ENCODE results near the gene SLC12A8. TPM values are rescaled to one million over a fixed set of nuclear protein-coding genes. Genes with fewer than 3 reads are reported as not detected.

The SLC12A8 gene
- total and polyA plus RNA-seq, 9 of the 15 experiments (the other 6 are each of a cell fraction or from before 2014, with no cell fraction given) = 0.04 to 0.33 (median 0.09) TPM; not detected in 4

- no peaks in the 10 kb centered on the region for H3K36me3 ChIP-seq (ENCODE audit: control insufficient read depth, insufficient read depth, low read length)
- in situ Hi-C loops (cut with MboI) (no loop called here), intact Hi-C loops (cut with micrococcal nuclease) (no loop called here)
- ChIA-PET POLR2A (no interaction called here), CTCF (ENCODE audit: low intra/inter-chr PET ratio) (no interaction called here)
- H3K79me2 ChIP-seq (ENCODE audit: control insufficient read depth, insufficient read depth, low read length) = no peaks in the 10 kb centered on the region
- H3K27me3 ChIP-seq (ENCODE audit: control insufficient read depth in 2 of 2, insufficient read depth in 2 of 2, low read length in 2 of 2) = peaks cover 12 to 44% of the 10 kb centered on the region in 2 experiments; a peak in 4 of 5 replicates
- no TSS peak for BruUV-seq (replicated peaks)
- no peak overlapping the region for H3K9ac ChIP-seq (ENCODE audit: insufficient read depth in 1 of 2, low read depth in 2 of 2, low read length in 2 of 2)
- H3K4me3 ChIP-seq = no peak overlapping the region
- DNase-seq (ENCODE audit: extremely low read depth in 1 of 4, low spot score in 3 of 4) (no peak), ATAC-seq (no peak), FAIRE-seq (no peak)
- no peak overlapping the region for H3K4me2 ChIP-seq (ENCODE audit: insufficient read depth, low read length)
- WGBS (ENCODE audit: insufficient coverage, low coverage, missing lambda C conversion rate) = 5% methylated on average over 10 of the region's 12 CpGs
- H3K9me3 ChIP-seq (replicated peaks; ENCODE audit: control insufficient read depth, insufficient read depth, low read depth, low read length) = no peaks in the 10 kb centered on the region
- no peaks in the 10 kb centered on the region for H4K20me1 ChIP-seq (replicated peaks; ENCODE audit: control insufficient read depth, insufficient read depth, low read length)
- H2AFZ ChIP-seq (ENCODE audit: low read depth, low read length) = no peak overlapping the region
- no peaks in the 10 kb centered on the region for H3K9me1 ChIP-seq (ENCODE audit: control insufficient read depth, insufficient read depth, low read length)
- peaks cover 0 to 6% of the 10 kb centered on the region in 2 experiments; a peak in 2 of 5 replicates for H3K4me1 ChIP-seq (replicated peaks in 1 of 2; ENCODE audit: control insufficient read depth in 2 of 2, insufficient read depth in 2 of 2, low read length in 2 of 2)
- no peak overlapping the region for H3K27ac ChIP-seq (ENCODE audit: extremely low read depth, low read depth, low read length)
- TF ChIP-seq PCBP1 (IDR thresholded peaks at IDR 0.05; ENCODE audit: low read depth, low read length, poor library complexity, severe bottlenecking) (no peak), FOXP4 (CRISPR knock-in tag; IDR thresholded peaks at IDR 0.05; ENCODE audit: borderline replicate concordance) (no peak), MTF1 (CRISPR knock-in tag; IDR thresholded peaks at IDR 0.05; ENCODE audit: borderline replicate concordance) (no peak), NR2C1 (IDR thresholded peaks at IDR 0.05) (no peak), NR2C1 (tag; IDR thresholded peaks at IDR 0.05) (no peak), ZNF407 (IDR thresholded peaks at IDR 0.05; ENCODE audit: low read depth) (no peak), NUFIP1 (IDR thresholded peaks at IDR 0.05; ENCODE audit: partially characterized antibody) (no peak), NR0B1 (IDR thresholded peaks at IDR 0.05; ENCODE audit: partially characterized antibody) (no peak)
These were observed 72.3 kb downstream of the SLC12A8 start for GRCh38 chr3:125140011-125140817.
